Loucy (cell line): ENCODE data around the gene RTBDN.

ENCODE experiments used
- H2AFZ ChIP-seq: fragments of 200-600 bp; sonication (generic); 2 replicates; pipeline ENCODE4 v1.6.0; 2016; ENCODE audit warnings: antibody characterized with exemption, mild to moderate bottlenecking, low read length, moderate library complexity
- H3F3A ChIP-seq: fragments of 200-600 bp; 2 replicates; pipeline ENCODE4 v1.6.0; 2016; ENCODE audit warnings: antibody characterized with exemption, low read depth, mild to moderate bottlenecking
- H3K27me3 ChIP-seq: fragments of 200-600 bp; sonication (generic); 2 replicates; pipeline ENCODE4 v1.6.1; 2014; ENCODE audit warnings: low read length, mild to moderate bottlenecking; ENCODE audit not compliant: insufficient read depth, poor library complexity, severe bottlenecking
- H3K36me3 ChIP-seq: fragments of 200-600 bp; sonication (generic); 2 replicates; pipeline ENCODE4 v1.6.1; 2016; ENCODE audit warnings: low read length; ENCODE audit not compliant: insufficient read depth
- H3K4me1 ChIP-seq: fragments of 200-600 bp; sonication (generic); 2 replicates; pipeline ENCODE4 v1.5.1; 2014; ENCODE audit warnings: low read length, mild to moderate bottlenecking; ENCODE audit not compliant: insufficient read depth, poor library complexity, severe bottlenecking
- H3K4me2 ChIP-seq: fragments of 200-600 bp; sonication (generic); 2 replicates; pipeline ENCODE4 v1.6.0; 2014; ENCODE audit warnings: antibody characterized with exemption, low read length, low read depth, mild to moderate bottlenecking; ENCODE audit not compliant: poor library complexity, severe bottlenecking
- H3K4me3 ChIP-seq: fragments of 200-600 bp; sonication (generic); 2 replicates; pipeline ENCODE4 v1.5.1; 2014; ENCODE audit warnings: low read length, mild to moderate bottlenecking, mixed read lengths; ENCODE audit not compliant: poor library complexity, severe bottlenecking
- H3K79me2 ChIP-seq: fragments of 200-600 bp; sonication (generic); 2 replicates; pipeline ENCODE4 v1.6.1; 2014; ENCODE audit warnings: low read length; ENCODE audit not compliant: insufficient read depth
- H3K9ac ChIP-seq: fragments of 200-600 bp; sonication (generic); 2 replicates; pipeline ENCODE4 v1.6.0; 2014; ENCODE audit warnings: mild to moderate bottlenecking, low read depth, low read length, moderate library complexity; ENCODE audit not compliant: poor library complexity, severe bottlenecking
- H3K9me2 ChIP-seq: fragments of 200-600 bp; sonication (generic); replicated peaks from 2 replicates; pipeline ENCODE4 v1.6.1; 2016; ENCODE audit warnings: low read depth, low read length, mixed read lengths
- H3K9me3 ChIP-seq: fragments of 200-600 bp; sonication (generic); 2 replicates; pipeline ENCODE4 v1.6.1; 2014; ENCODE audit warnings: mild to moderate bottlenecking, antibody characterized with exemption, low read length, low read depth; ENCODE audit not compliant: insufficient read depth
- H4K20me1 ChIP-seq: fragments of 200-600 bp; sonication (generic); 2 replicates; pipeline ENCODE4 v1.6.0; 2014; ENCODE audit warnings: antibody characterized with exemption, low read length, mild to moderate bottlenecking; ENCODE audit not compliant: insufficient read depth, poor library complexity, severe bottlenecking
- EZH2phosphoT487 ChIP-seq: fragments of 200-600 bp; IDR thresholded peaks from 2 replicates; pipeline ENCODE4 v1.6.1; 2018; ENCODE audit warnings: antibody characterized with exemption, mild to moderate bottlenecking, moderate library complexity, borderline replicate concordance
- TF ChIP-seq, protein P1 (sequence below): fragments of 200-600 bp; sonication (generic); conservative IDR thresholded peaks from 2 replicates; pipeline ENCODE4 v1.5.1; 2014; ENCODE audit warnings: mild to moderate bottlenecking, antibody characterized with exemption, low read length

The RTBDN gene

DNA sequence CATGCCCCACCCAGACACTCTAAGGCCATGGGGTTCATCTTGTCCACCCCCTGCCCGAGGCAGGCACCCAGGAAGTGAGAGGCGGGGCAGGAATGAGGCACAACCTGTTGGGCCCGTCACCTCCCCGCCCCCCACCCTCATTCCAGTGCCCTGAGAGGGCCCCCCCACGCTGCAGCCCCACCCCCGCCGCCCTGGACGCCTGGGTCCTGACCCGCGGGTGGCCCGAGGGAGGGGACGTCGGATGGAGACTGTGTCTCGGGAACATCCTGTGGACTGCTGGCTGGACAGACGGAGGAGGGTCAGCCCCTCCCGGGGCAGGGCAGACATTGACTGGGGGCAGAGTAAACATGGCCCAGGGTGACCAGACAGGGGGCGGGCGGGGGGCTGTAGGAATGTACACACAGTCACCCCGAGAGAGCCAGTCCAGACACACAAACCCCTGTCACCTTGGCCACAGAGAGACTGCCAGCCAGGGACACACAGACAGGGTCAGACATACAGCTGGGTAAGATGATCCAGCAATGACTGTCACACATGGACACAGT, 50.5 kb downstream of the RTBDN start:
- no peak overlapping the region for H2AFZ ChIP-seq
- H4K20me1 ChIP-seq: no peaks in the 10 kb centered on the region
- no peaks in the 10 kb centered on the region for H3K27me3 ChIP-seq
- H3K4me2 ChIP-seq: no peak overlapping the region
- H3K36me3 ChIP-seq: no peaks in the 10 kb centered on the region
- no peaks in the 10 kb centered on the region for H3K9me2 ChIP-seq
- no peak overlapping the region for H3K4me3 ChIP-seq
- H3F3A ChIP-seq: no peaks in the 10 kb centered on the region; the same call in 1 of the 2 replicates
- H3K79me2 ChIP-seq: no peaks in the 10 kb centered on the region
- H3K4me1 ChIP-seq: peaks cover 30% of the 10 kb centered on the region
- no peak overlapping the region for H3K9ac ChIP-seq
- H3K9me3 ChIP-seq: no peaks in the 10 kb centered on the region
- TF ChIP-seq, protein P1, sequence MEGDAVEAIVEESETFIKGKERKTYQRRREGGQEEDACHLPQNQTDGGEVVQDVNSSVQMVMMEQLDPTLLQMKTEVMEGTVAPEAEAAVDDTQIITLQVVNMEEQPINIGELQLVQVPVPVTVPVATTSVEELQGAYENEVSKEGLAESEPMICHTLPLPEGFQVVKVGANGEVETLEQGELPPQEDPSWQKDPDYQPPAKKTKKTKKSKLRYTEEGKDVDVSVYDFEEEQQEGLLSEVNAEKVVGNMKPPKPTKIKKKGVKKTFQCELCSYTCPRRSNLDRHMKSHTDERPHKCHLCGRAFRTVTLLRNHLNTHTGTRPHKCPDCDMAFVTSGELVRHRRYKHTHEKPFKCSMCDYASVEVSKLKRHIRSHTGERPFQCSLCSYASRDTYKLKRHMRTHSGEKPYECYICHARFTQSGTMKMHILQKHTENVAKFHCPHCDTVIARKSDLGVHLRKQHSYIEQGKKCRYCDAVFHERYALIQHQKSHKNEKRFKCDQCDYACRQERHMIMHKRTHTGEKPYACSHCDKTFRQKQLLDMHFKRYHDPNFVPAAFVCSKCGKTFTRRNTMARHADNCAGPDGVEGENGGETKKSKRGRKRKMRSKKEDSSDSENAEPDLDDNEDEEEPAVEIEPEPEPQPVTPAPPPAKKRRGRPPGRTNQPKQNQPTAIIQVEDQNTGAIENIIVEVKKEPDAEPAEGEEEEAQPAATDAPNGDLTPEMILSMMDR: no peak
- TF ChIP-seq EZH2phosphoT487: no peak

DNA sequence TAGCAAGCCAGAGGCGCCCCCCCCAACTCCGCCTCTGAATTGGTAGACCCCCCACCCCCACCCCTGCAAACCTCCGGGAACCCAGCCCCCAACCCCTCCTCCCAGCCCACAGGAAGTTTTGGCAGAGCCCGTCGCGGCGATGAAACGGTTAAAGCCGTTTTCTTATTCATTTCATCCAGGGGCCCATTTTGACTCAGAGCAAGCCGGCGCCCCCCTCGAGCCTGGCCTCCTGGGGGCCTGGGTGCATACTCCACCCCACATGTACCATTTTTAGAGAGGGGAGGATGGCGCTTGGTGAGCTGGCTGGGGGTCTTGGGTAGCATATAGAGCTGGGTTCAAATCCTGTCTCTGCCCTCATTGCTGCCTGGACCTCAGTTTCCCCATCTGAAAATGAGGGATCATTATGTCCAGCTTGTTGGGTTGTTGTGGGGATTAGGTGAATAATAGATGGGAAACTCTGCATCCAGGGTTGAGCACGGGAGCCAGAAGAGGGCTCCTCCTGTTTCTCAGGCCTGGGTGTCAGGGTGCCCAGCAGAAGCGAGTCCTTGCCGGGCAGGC, 51.0 kb downstream of the RTBDN start:
- Histone ChIP-seq H3K79me2 (no peaks in the 10 kb centered on the region), H3K27me3 (no peaks in the 10 kb centered on the region), H3K4me3 (peak overlapping the region; percentile 64), H4K20me1 (no peaks in the 10 kb centered on the region), H3K9me3 (no peaks in the 10 kb centered on the region), H2AFZ (no peak overlapping the region), H3K4me1 (peaks cover 36% of the 10 kb centered on the region), H3K4me2 (peak overlapping the region; percentile 60), H3F3A (no peaks in the 10 kb centered on the region; the same call in 1 of the 2 replicates), H3K36me3 (no peaks in the 10 kb centered on the region), H3K9ac (no peak overlapping the region), H3K9me2 (no peaks in the 10 kb centered on the region)
- no peak for TF ChIP-seq EZH2phosphoT487
- TF ChIP-seq, protein P1: no peak

DNA sequence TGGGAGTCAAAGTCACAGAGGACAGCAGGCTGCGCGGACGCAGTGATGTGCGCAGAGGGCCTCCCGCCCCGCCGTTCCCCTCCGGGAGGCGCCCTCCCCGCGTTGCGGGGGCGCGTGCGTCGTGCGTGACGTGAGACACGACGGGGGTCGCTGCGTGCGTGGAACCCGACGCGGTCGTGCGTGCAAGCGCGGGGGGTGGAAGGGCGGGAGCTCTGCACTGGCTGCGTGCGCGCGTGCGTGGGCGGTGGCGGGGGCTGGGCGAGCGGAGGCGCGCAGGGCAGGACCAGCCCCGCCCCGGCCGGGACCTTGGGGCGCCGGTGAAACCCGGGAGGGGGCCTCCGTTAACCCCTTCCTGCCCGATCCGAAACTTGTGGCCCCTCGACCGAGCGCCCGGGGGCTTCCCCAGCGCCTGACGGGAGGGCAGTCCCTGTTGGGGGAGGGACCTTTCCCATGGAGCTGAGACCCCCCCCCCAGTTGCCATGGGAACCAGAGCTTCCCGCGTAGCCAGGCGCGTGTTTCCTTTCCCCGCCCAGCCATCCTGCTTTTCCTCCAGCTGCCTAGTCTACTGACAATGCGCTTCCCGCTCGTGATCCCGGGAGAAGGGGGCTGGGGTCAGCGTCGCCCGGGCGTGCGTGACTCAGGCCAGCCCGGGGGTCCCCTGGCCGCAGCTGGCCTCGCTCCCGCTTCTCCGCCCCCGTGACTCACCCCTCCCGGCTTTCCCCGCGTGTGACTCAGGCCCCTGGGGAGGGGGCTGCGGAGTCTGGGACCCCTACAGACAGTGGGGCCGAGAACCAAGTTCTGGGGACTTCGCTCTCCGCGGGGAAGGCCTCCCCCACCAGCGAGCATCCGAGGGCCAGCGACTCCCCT, 51.7 kb downstream of the RTBDN start:
- peak overlapping the region; percentile 60 for H3K4me2 ChIP-seq
- H4K20me1 ChIP-seq: no peaks in the 10 kb centered on the region
- H3K79me2 ChIP-seq: no peaks in the 10 kb centered on the region
- H3K36me3 ChIP-seq: no peaks in the 10 kb centered on the region
- H3K4me1 ChIP-seq: peaks cover 42% of the 10 kb centered on the region
- H3K9me2 ChIP-seq: no peaks in the 10 kb centered on the region
- H3K4me3 ChIP-seq: peak overlapping the region; percentile 64
- no peaks in the 10 kb centered on the region for H3K27me3 ChIP-seq
- TF ChIP-seq EZH2phosphoT487: no peak
- peak overlapping the region; percentile 59; the same call in 1 of the 2 replicates for H2AFZ ChIP-seq
- H3F3A ChIP-seq: no peaks in the 10 kb centered on the region; the same call in 1 of the 2 replicates
- peak overlapping the region; percentile 58 for H3K9ac ChIP-seq
- H3K9me3 ChIP-seq: no peaks in the 10 kb centered on the region
